WTC11 (cell line): ENCODE results near the gene MARS1. TPM values are rescaled to one million over a fixed set of nuclear protein-coding genes. Genes with fewer than 3 reads are reported as not detected.
A peak's percentile ranks its signal among the peaks of the same experiment; 100 is the strongest.

Source experiments
- ATAC-seq: fragments of 200-7000 bp; cut with Tn5 transposase; 2 replicates; pipeline ENCODE4 v1.10.0; 2021; ENCODE audit warnings: mild to moderate bottlenecking, moderate library complexity
- CTCF ChIA-PET: fragments of 300-600 bp; sonication (Branson Sonifier 250); formaldehyde crosslinking; loops from one replicate; lab custom pipeline; 2021; ENCODE audit warnings: antibody characterized with exemption; lab: Charles Lee
- POLR2A ChIA-PET: fragments of 350-600 bp; sonication (Branson Sonifier 250); formaldehyde crosslinking; loops from one replicate; lab custom pipeline; 2021; ENCODE audit warnings: antibody characterized with exemption; lab: Charles Lee
- DNase-seq: peaks from one replicate; pipeline ENCODE4 v3.0.0; 2021; ENCODE audit warnings: low spot score
- H3K27ac Mint-ChIP-seq: 2 replicates; pipeline ENCODE4 v1.8.0; 2021; ENCODE audit warnings: mixed read lengths
- H3K27me3 Mint-ChIP-seq: 2 replicates; pipeline ENCODE4 v1.8.0; 2021; ENCODE audit warnings: low read depth, mild to moderate bottlenecking, moderate library complexity, mixed read lengths
- H3K36me3 Mint-ChIP-seq: 2 replicates; pipeline ENCODE4 v1.8.0; 2021; ENCODE audit warnings: mixed read lengths
- H3K4me1 Mint-ChIP-seq: 2 replicates; pipeline ENCODE4 v1.8.0; 2022; ENCODE audit warnings: mixed read lengths
- H3K4me3 Mint-ChIP-seq: 2 replicates; pipeline ENCODE4 v1.8.0; 2021; ENCODE audit warnings: mild to moderate bottlenecking, moderate library complexity, mixed read lengths
- H3K9me3 Mint-ChIP-seq: 2 replicates; pipeline ENCODE4 v1.8.0; 2021; ENCODE audit warnings: mixed read lengths
- CREB1 ChIP-seq: sonication (generic); formaldehyde crosslinking; IDR thresholded peaks from 2 replicates; pipeline ENCODE4 v1.8.0; 2023; ENCODE audit warnings: mild to moderate bottlenecking, missing genetic modification reagents
- CREM ChIP-seq: sonication (generic); formaldehyde crosslinking; IDR thresholded peaks from 2 replicates; pipeline ENCODE4 v1.8.1; 2022; ENCODE audit warnings: mild to moderate bottlenecking, missing genetic modification reagents, moderate library complexity
- CTCF ChIP-seq: fragments of 200-600 bp; IDR thresholded peaks from 2 replicates; pipeline ENCODE4 v1.8.0; 2022; ENCODE audit warnings: antibody characterized with exemption
- E2F4 ChIP-seq: sonication (generic); formaldehyde crosslinking; IDR thresholded peaks from 2 replicates; pipeline ENCODE4 v1.8.1; 2022; ENCODE audit warnings: low read depth, mild to moderate bottlenecking, moderate library complexity, missing genetic modification reagents, borderline replicate concordance
- FOXP1 ChIP-seq: sonication (generic); formaldehyde crosslinking; IDR thresholded peaks from 2 replicates; pipeline ENCODE4 v1.8.0; 2022; ENCODE audit warnings: missing genetic modification reagents, mild to moderate bottlenecking, moderate library complexity, borderline replicate concordance
- HMGA2 ChIP-seq: fragments of 250-450 bp; sonication (Bioruptor Pico); IDR thresholded peaks from 2 replicates; pipeline ENCODE4 v1.4.0; 2021; ENCODE audit warnings: mild to moderate bottlenecking, moderate library complexity
- JAZF1 ChIP-seq: fragments of 250-450 bp; sonication (Bioruptor Pico); IDR thresholded peaks from 2 replicates; pipeline ENCODE4 v1.9.0; 2021; ENCODE audit warnings: moderate library complexity, mild to moderate bottlenecking, inconsistent platforms
- ZBTB43 ChIP-seq: sonication (generic); formaldehyde crosslinking; IDR thresholded peaks from 2 replicates; pipeline ENCODE4 v1.8.1; 2023; ENCODE audit warnings: mild to moderate bottlenecking, missing genetic modification reagents
- ZNF416 ChIP-seq: fragments of 250-450 bp; sonication (Bioruptor Pico); IDR thresholded peaks from 2 replicates; pipeline ENCODE4 v1.9.0; 2021; ENCODE audit warnings: mild to moderate bottlenecking, inconsistent platforms
- ZNF423 ChIP-seq: fragments of 250-450 bp; sonication (Bioruptor Pico); IDR thresholded peaks from 2 replicates; pipeline ENCODE4 v2.1.2; 2022; ENCODE audit warnings: mild to moderate bottlenecking, moderate library complexity
- total RNA-seq: library from RNA; stranded (reverse); gene quantifications from 3 replicates; pipeline ENCODE4 v1.2.3, GENCODE V29; 2021
- TF ChIP-seq, protein P1 (sequence below): sonication (generic); formaldehyde crosslinking; IDR thresholded peaks from 2 replicates; pipeline ENCODE4 v1.8.0; 2023; ENCODE audit warnings: missing genetic modification reagents
- TF ChIP-seq, protein P2 (sequence below): sonication (generic); formaldehyde crosslinking; IDR thresholded peaks from 2 replicates; pipeline ENCODE4 v1.8.0; 2022; ENCODE audit warnings: mild to moderate bottlenecking, missing genetic modification reagents
- TF ChIP-seq, protein P3 (sequence below): fragments of 250-450 bp; sonication (Bioruptor Pico); IDR thresholded peaks from 2 replicates; pipeline ENCODE4 v1.9.0; 2021; ENCODE audit warnings: mild to moderate bottlenecking

MARS1 gene
- total RNA-seq, 1 experiment from 2014 or later: 367 TPM

DNA sequence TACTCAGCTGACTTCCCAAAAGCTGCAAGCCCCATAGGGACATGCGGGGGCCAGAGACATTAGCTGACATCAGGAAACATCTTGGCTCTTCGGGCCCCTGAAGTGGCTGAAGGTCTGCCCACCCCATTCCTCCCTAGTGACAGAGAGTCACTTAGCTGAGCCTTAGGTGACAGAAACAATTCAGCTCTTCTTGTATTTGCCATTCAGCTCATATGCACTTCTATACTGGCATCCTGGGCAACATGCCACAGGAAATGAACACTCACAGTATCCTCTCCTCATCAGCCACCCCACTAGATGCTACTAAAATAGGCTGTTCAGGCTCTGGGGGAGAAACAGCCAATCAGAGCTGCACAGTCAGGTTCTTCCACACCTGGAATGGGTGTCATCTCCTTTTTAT lies 55.7 kb downstream of the MARS1 start:
- no peak overlapping the region for H3K4me3 Mint-ChIP-seq

DNA sequence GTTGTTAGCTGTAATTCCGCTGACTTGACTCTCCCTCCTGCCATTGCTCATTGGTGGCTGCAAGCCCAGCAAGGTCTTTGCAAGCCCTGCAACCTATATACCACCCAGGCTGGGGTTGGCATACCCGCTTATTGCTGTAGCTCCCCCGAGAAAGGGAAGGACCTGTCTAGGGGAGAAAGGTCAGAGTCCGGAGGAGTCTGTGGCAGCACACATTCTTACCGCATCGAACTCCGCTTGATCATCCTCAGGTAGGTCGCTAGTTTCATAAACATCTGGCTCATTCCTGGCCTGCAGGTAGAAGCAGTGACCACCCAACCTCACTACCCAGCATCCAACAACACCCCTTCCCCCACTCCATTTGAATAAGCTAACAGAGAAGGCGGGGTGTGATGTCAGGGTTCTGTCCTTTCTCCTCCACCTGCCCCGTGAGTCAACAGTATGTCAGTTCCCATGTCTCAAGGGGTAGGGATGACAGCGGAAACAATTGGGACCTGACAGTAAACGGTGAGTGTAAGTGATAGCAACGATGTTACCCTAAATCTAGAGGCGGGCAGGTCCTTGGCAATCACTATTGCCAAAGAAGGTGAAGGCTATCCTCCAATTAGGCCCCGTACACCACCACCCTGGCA lies 58.1 kb downstream of the MARS1 start:
- H3K36me3 Mint-ChIP-seq: peaks cover 6% of the 10 kb centered on the region; the same call in 1 of the 2 replicates
- CTCF ChIA-PET: interaction anchor here (0.9 to 1.8 kb wide), 7 partner anchors 10 to 87 kb away, joined by 3 to 9 read pairs (median 5); partner anchors contain the start of gene GLI1

More for the DNA sequence above, 55.7 kb downstream of the MARS1 start:
- Mint-ChIP-seq H3K36me3 (peaks cover 7% of the 10 kb centered on the region; the same call in 1 of the 2 replicates), H3K27me3 (peaks cover 14% of the 10 kb centered on the region), H3K9me3 (no peaks in the 10 kb centered on the region), H3K4me1 (peaks cover 22% of the 10 kb centered on the region), H3K27ac (no peak overlapping the region; the same call in 1 of the 2 replicates)
- TF ChIP-seq, protein P1, sequence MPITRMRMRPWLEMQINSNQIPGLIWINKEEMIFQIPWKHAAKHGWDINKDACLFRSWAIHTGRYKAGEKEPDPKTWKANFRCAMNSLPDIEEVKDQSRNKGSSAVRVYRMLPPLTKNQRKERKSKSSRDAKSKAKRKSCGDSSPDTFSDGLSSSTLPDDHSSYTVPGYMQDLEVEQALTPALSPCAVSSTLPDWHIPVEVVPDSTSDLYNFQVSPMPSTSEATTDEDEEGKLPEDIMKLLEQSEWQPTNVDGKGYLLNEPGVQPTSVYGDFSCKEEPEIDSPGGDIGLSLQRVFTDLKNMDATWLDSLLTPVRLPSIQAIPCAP (CRISPR knock-in tag): no peak
- no peak for TF ChIP-seq E2F4
- TF ChIP-seq, protein P2, sequence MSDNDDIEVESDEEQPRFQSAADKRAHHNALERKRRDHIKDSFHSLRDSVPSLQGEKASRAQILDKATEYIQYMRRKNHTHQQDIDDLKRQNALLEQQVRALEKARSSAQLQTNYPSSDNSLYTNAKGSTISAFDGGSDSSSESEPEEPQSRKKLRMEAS (CRISPR knock-in tag): no peak
- TF ChIP-seq ZNF423: no peak
- no peak for TF ChIP-seq ZBTB43 (CRISPR knock-in tag)
- TF ChIP-seq, protein P3, sequence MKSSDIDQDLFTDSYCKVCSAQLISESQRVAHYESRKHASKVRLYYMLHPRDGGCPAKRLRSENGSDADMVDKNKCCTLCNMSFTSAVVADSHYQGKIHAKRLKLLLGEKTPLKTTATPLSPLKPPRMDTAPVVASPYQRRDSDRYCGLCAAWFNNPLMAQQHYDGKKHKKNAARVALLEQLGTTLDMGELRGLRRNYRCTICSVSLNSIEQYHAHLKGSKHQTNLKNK (CRISPR knock-in tag): no peak
- no peak for TF ChIP-seq CREM (CRISPR knock-in tag)
- no peak for TF ChIP-seq CTCF
- CTCF ChIA-PET: no interaction called here
- DNase-seq: no peak
- POLR2A ChIA-PET: no interaction called here
- no peak for ATAC-seq

More for the DNA sequence above, 58.1 kb downstream of the MARS1 start:
- no peak for ATAC-seq
- Mint-ChIP-seq H3K27ac (peak overlapping the region; percentile 93; the same call in 1 of the 2 replicates), H3K4me3 (peak overlapping the region; percentile 99), H3K4me1 (peaks cover 37% of the 10 kb centered on the region), H3K9me3 (no peaks in the 10 kb centered on the region), H3K27me3 (peaks cover 24% of the 10 kb centered on the region)
- POLR2A ChIA-PET: interaction anchor here (0.6 to 1.3 kb wide), 5 partner anchors 12 to 88 kb away, joined by 3 to 4 read pairs (median 3); partner anchors contain the start of gene DDIT3
- no peak for DNase-seq
- no peak for TF ChIP-seq HMGA2 (CRISPR knock-in tag)
- no peak for TF ChIP-seq E2F4
- TF ChIP-seq ZNF416 (CRISPR knock-in tag): no peak
- TF ChIP-seq FOXP1 (CRISPR knock-in tag): no peak
- TF ChIP-seq CREB1: no peak
- no peak for TF ChIP-seq JAZF1 (CRISPR knock-in tag)
